Measurements from ENCODE around the gene AXIN2.

The AXIN2 gene

GRCh38 chr17:65535777-65536572 lies 25.5 kb downstream of the AXIN2 start:
- DNase-seq (ENCODE audit: extremely low read depth, insufficient read length): no peak
- H3K36me3 ChIP-seq (ENCODE audit: control insufficient read depth, insufficient read depth, low read length): peaks cover 2% of the 10 kb centered on the region
- no peak overlapping the region for H3K4me3 ChIP-seq (replicated peaks; ENCODE audit: low read depth, low read length)
- no peaks in the 10 kb centered on the region for H3K27me3 ChIP-seq (replicated peaks; ENCODE audit: control insufficient read depth, insufficient read depth, low read length)
- TF ChIP-seq, protein P1, sequence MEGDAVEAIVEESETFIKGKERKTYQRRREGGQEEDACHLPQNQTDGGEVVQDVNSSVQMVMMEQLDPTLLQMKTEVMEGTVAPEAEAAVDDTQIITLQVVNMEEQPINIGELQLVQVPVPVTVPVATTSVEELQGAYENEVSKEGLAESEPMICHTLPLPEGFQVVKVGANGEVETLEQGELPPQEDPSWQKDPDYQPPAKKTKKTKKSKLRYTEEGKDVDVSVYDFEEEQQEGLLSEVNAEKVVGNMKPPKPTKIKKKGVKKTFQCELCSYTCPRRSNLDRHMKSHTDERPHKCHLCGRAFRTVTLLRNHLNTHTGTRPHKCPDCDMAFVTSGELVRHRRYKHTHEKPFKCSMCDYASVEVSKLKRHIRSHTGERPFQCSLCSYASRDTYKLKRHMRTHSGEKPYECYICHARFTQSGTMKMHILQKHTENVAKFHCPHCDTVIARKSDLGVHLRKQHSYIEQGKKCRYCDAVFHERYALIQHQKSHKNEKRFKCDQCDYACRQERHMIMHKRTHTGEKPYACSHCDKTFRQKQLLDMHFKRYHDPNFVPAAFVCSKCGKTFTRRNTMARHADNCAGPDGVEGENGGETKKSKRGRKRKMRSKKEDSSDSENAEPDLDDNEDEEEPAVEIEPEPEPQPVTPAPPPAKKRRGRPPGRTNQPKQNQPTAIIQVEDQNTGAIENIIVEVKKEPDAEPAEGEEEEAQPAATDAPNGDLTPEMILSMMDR (IDR thresholded peaks at IDR 0.05; ENCODE audit: insufficient read depth, low read length, poor library complexity, severe bottlenecking): no peak

DNA sequence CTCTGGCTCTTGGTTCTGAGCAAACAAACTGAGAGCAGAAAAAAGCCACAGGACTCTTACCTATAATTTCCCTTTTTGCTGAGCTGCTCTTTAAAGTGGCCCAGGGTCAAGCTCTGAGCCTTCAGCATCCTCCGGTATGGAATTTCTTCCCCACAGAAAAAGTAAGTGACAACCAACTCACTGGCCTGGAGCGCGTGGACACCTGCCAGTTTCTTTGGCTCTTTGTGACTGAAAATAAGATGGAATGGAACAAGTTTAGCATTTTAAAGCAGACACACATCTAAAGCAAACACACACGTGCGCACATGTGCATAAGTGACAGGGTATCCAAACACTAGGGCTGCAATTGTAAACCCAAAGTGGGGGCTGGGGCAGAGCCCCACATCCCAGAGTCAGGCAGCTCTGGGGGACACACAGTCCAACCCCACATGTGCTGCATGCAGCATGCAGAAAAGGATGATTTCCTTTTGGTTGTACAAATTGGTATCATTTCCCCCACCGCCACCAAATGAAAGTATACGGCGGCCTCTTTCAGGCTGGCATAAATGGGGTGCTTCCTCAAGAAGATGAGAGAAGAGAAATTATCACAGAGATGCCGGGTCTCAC lies 27.5 kb downstream of the AXIN2 start:
- TF ChIP-seq, protein P1 (IDR thresholded peaks at IDR 0.05; ENCODE audit: insufficient read depth, low read length, poor library complexity, severe bottlenecking): no peak
- H3K27me3 ChIP-seq (replicated peaks; ENCODE audit: control insufficient read depth, insufficient read depth, low read length): no peaks in the 10 kb centered on the region
- no peak for DNase-seq (ENCODE audit: extremely low read depth, insufficient read length)
- peaks cover 2% of the 10 kb centered on the region for H3K36me3 ChIP-seq (ENCODE audit: control insufficient read depth, insufficient read depth, low read length)
- no peak overlapping the region for H3K4me3 ChIP-seq (replicated peaks; ENCODE audit: low read depth, low read length)

DNA sequence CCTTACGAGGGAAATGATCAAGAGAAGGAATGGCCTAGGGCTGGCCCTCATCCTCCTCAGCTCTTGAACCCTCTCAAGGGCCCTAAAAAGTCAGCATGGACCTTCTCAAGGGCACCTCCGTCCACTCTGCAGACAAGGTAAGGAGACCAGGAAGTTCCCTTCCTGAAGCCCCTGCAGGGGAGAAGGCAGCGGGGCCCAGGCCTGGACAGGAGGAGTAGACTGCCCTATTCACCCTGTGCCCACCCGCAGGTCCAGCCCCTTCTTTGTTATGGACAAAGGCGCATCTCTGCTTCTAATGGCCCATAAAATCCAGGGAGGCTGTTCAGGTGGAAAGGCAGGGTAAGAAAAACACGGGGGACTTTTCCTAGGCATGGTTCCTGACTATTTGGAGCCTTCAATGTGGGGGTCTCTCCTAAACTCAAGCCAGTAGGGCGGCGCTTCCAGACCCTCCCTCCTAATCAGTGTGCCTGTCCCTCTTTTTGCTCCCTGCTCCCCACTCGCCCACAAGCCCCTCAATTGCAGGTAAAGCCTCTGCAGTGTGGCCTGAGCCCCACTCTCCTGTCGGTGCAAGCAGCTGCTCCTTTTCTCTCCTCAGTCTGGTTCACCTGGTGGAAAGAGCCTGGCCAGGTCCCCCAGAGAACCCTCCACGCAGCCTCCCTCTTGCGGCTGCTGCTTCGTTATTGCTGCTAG lies 28.2 kb downstream of the AXIN2 start:
- DNase-seq (ENCODE audit: extremely low read depth, insufficient read length): no peak
- H3K4me3 ChIP-seq (replicated peaks; ENCODE audit: low read depth, low read length): no peak overlapping the region
- TF ChIP-seq, protein P1 (IDR thresholded peaks at IDR 0.05; ENCODE audit: insufficient read depth, low read length, poor library complexity, severe bottlenecking): no peak
- no peaks in the 10 kb centered on the region for H3K27me3 ChIP-seq (replicated peaks; ENCODE audit: control insufficient read depth, insufficient read depth, low read length)
- peaks cover 2% of the 10 kb centered on the region for H3K36me3 ChIP-seq (ENCODE audit: control insufficient read depth, insufficient read depth, low read length)

DNA sequence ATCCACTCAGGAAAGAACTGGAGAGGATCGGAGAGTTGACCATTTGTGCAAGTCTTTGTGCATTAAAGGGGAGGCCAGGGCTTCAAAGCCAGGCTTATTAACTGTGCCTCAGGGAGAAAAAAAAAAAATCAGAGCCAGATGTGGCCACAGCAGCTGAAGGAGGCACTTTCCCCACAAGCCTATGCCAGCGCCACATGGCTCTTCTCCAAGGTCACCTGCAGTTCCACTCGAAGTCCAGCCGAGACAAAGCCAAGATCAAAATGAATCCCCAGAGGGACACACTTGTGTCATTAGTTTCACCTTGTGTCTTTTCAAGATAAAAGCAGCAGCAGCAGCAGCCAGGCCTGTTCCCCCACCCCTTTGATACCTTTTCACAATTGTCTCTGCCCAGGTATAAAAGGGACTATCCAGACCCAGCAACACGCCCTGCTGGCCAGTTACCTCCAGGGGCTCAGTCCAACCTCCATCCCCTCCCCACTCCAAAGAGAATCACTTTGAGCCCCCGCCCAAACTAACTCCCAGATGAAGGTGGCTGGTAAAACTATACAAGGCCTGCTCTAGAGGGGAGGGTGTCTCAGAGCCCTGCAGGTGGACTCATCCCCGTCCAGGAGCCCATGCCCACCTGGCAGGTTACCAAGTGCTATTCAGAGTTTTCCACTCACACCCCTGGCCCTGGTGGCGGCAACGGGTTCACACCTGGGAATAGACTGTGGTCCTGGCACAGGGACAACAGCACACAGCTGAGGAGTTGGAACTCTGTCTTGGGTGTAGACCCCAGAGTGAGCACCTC lies 29.2 kb downstream of the AXIN2 start:
- H3K36me3 ChIP-seq (ENCODE audit: control insufficient read depth, insufficient read depth, low read length): peaks cover 2% of the 10 kb centered on the region
- TF ChIP-seq, protein P1 (IDR thresholded peaks at IDR 0.05; ENCODE audit: insufficient read depth, low read length, poor library complexity, severe bottlenecking): no peak
- DNase-seq (ENCODE audit: extremely low read depth, insufficient read length): no peak

DNA sequence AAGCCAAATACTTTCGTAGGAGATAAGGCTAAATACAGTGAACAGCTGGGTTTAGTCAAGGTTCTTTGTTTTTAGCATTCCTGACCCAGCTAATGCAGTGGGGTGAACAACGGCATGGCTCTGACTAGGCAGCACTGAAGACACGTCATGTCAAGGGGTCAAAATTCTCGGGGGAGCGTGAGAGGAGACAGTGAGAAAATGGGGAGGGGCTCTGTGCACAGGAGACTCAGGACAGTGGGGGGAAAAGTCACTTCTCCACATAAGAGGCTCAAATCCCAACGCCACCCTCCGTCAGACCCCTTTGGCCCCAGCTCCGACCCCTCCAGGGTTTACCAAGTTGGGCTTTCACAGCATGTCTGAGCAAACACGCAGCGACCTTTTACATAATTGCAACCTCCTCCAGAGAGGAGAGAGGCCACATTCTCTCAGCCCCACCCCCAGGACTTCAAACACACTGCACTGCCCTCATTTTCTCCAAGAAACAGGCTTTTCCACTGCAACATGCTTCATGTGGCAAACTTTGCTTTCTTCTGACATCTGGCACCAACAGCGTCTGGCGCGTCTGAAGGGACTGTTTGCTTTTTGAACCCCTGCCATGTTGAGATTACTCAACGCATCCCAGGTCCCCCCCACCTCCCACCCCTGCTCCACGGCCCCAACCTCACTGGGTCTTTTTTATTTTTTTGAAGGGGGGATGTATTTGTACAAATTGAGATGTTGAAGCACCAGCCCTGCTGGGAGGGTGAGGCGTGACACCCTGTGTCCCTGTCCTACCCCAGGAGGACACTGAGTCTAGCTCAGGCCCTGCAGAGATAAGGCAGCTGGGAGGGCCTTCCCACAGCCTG lies 30.0 kb downstream of the AXIN2 start:
- Histone ChIP-seq H3K27me3 (replicated peaks; ENCODE audit: control insufficient read depth, insufficient read depth, low read length) (no peaks in the 10 kb centered on the region), H3K36me3 (ENCODE audit: control insufficient read depth, insufficient read depth, low read length) (no peaks in the 10 kb centered on the region; the same call in none of the 2 replicates), H3K4me3 (replicated peaks; ENCODE audit: low read depth, low read length) (no peak overlapping the region)
- DNase-seq (ENCODE audit: extremely low read depth, insufficient read length): no peak
- TF ChIP-seq, protein P1 (IDR thresholded peaks at IDR 0.05; ENCODE audit: insufficient read depth, low read length, poor library complexity, severe bottlenecking): no peak

More for the DNA sequence above, 29.2 kb downstream of the AXIN2 start:
- Histone ChIP-seq H3K4me3 (replicated peaks; ENCODE audit: low read depth, low read length) (no peak overlapping the region), H3K27me3 (replicated peaks; ENCODE audit: control insufficient read depth, insufficient read depth, low read length) (no peaks in the 10 kb centered on the region)

All from GM06990 (cell line).